CD4-positive, alpha-beta T cell treated with Interleukin-17A for 1 hour (primary cell): ENCODE measurements around the gene COX5B.
"Not testable (repeated sequence)": the region's sequence is repeated elsewhere in the genome, so short reads cannot be mapped to it uniquely, and the experiment has no call there.

ENCODE experiments used
- DNase-seq: peaks from one replicate; pipeline ENCODE4 v3.0.0-alpha.2; 2020

The COX5B gene

GRCh38 chr2:97645695-97646629 is at the start of gene COX5B:
TSS of gene COX5B (plus strand) at chr2:97646062. CDS start at chr2:97646087, 25 bp downstream.
- DNase-seq = peak; percentile 99

GRCh38 chr2:97596180-97596579 is 49.7 kb upstream of the COX5B start:
- not testable (repeated sequence) for DNase-seq

GRCh38 chr2:97601537-97601936 is 44.3 kb upstream of the COX5B start:
- not testable (repeated sequence) for DNase-seq

GRCh38 chr2:97605109-97605508 is 40.8 kb upstream of the COX5B start:
- DNase-seq = not testable (repeated sequence)

- DNase-seq = not testable (repeated sequence)
Measured at GRCh38 chr2:97605524-97606339, 40.1 kb upstream of the COX5B start.

- DNase-seq = not testable (repeated sequence)
Measured at GRCh38 chr2:97608745-97609144, 37.1 kb upstream of the COX5B start.

GRCh38 chr2:97611895-97612294 is 34.0 kb upstream of the COX5B start:
- not testable (repeated sequence) for DNase-seq

- DNase-seq = not testable (repeated sequence)
Measured at GRCh38 chr2:97615746-97616145, 30.1 kb upstream of the COX5B start.

GRCh38 chr2:97617911-97618310 is 28.0 kb upstream of the COX5B start:
- DNase-seq = no peak

- DNase-seq = not testable (repeated sequence)
Measured at GRCh38 chr2:97618939-97619827, 26.7 kb upstream of the COX5B start.

- DNase-seq = not testable (repeated sequence)
Measured at GRCh38 chr2:97620492-97620891, 25.4 kb upstream of the COX5B start.

- not testable (repeated sequence) for DNase-seq
Measured at GRCh38 chr2:97622976-97623375, 22.9 kb upstream of the COX5B start.

GRCh38 chr2:97625354-97626048 is 20.4 kb upstream of the COX5B start:
- DNase-seq = not testable (repeated sequence)

- not testable (repeated sequence) for DNase-seq
Measured at GRCh38 chr2:97626049-97626430, 19.8 kb upstream of the COX5B start.

- no peak for DNase-seq
Measured at GRCh38 chr2:97644023-97644717, 1.7 kb upstream of the COX5B start.

- DNase-seq = no peak
Measured at GRCh38 chr2:97645112-97645694, 659 bp upstream of the COX5B start.

GRCh38 chr2:97646977-97647376 is 1.1 kb downstream of the COX5B start:
- DNase-seq = no peak

- DNase-seq = no peak
Measured at GRCh38 chr2:97651114-97651513, 5.3 kb downstream of the COX5B start.

GRCh38 chr2:97653473-97653872 is 7.6 kb downstream of the COX5B start:
- DNase-seq = no peak

- DNase-seq = no peak
Measured at GRCh38 chr2:97653874-97654273, 8.0 kb downstream of the COX5B start.

- no peak for DNase-seq
Measured at GRCh38 chr2:97654309-97654708, 8.4 kb downstream of the COX5B start.
